Measurements from ENCODE around the gene PRKCE. TPM values are rescaled to one million over a fixed set of nuclear protein-coding genes. Genes with fewer than 3 reads are reported as not detected.

The PRKCE gene
- total and polyA plus RNA-seq, 2 experiments from 2014 or later = 9.6 to 11.9 TPM

DNA sequence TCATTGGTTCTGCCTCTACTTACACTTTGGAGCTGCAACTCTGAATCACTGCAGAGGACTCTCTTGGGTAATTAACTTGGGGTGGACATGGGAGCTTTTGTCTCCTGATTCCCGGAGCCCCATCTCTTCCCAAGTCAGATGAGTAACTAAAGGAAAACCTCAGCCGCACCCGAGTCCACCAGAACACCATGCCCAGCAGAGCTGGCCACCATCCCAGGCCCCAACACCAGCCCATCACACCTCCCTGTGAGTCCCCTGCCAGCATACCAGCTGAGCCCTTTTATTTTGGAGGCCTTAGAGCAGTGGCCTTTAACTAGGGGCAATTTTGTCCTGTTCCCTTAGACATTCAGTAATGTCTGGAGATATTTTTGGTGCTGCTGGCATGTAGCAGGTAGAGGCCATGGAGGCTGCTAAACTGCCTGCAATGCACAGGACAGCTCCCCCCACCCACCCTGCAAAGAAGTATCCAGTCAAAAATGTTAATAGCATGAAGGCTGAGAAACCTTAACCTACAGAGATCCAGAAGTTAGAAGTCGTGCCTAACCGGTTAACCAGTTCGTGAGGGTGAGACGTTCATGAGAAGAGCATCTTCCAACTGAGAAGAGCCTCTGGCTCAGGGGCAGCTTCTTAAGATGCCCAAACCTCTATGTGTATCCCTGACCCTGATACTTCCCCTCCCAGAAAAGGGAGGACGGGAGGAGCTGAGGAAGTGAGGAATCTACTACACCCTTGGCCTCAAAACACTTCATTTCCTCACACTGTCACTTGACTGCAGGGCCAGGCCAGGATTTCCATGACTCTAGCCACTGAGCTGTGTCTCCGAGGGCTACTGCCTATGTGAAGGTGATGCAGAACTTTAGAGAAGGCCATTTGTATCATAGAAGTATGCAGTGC, 505.8 kb downstream of the PRKCE start:
- Histone ChIP-seq H3K36me3 (replicated peaks; ENCODE audit: insufficient read depth, low read depth) (no peaks in the 10 kb centered on the region), H3K4me3 (no peak overlapping the region), H4K20me1 (ENCODE audit: insufficient read depth, poor library complexity, severe bottlenecking) (no peaks in the 10 kb centered on the region), H3K4me1 (ENCODE audit: insufficient read depth) (peaks cover 16% of the 10 kb centered on the region), H3K4me2 (no peak overlapping the region), H3K79me2 (no peaks in the 10 kb centered on the region), H2AFZ (no peak overlapping the region), H3K9me3 (ENCODE audit: low read depth) (no peaks in the 10 kb centered on the region), H3K27ac (no peak overlapping the region), H3K27me3 (no peaks in the 10 kb centered on the region), H3K9me2 (replicated peaks; ENCODE audit: insufficient read depth) (no peaks in the 10 kb centered on the region)
- TF ChIP-seq EZH2phosphoT487 (IDR thresholded peaks at IDR 0.05; ENCODE audit: low read depth, severe bottlenecking, unreplicated experiment) = no peak
- WGBS (ENCODE audit: low lambda C conversion rate, missing lambda C conversion rate) = 91% methylated on average over 9 of the region's 9 CpGs
- DNase-seq (ENCODE audit: low spot score) = no peak

DNA sequence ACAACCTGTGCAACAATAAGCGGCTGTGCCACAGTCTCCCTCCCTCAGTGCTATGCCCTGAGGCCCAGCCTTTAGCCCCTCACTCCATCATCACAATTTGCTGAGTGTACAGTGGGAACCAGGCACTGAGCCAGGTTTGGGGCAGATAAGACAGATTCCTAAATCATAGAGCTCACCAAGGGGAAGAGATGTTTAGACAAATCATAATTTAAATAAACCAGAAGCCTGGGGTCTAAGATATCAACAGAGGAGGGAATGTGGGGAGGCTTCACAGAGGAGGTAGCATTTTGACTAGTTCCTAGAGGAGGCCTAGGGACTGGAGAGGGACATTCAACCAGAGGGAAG, 506.5 kb downstream of the PRKCE start:
- H3K4me3 ChIP-seq = no peak overlapping the region
- no peak overlapping the region for H3K27ac ChIP-seq
- H3K79me2 ChIP-seq = no peaks in the 10 kb centered on the region
- no peaks in the 10 kb centered on the region for H3K9me2 ChIP-seq (replicated peaks; ENCODE audit: insufficient read depth)
- H3K27me3 ChIP-seq = no peaks in the 10 kb centered on the region
- WGBS (ENCODE audit: low lambda C conversion rate, missing lambda C conversion rate) = 83% methylated on average over 1 of the region's 1 CpG
- no peak for DNase-seq (ENCODE audit: low spot score)
- H3K4me1 ChIP-seq (ENCODE audit: insufficient read depth) = peaks cover 22% of the 10 kb centered on the region
- no peaks in the 10 kb centered on the region for H3K36me3 ChIP-seq (replicated peaks; ENCODE audit: insufficient read depth, low read depth)
- TF ChIP-seq, protein P1, sequence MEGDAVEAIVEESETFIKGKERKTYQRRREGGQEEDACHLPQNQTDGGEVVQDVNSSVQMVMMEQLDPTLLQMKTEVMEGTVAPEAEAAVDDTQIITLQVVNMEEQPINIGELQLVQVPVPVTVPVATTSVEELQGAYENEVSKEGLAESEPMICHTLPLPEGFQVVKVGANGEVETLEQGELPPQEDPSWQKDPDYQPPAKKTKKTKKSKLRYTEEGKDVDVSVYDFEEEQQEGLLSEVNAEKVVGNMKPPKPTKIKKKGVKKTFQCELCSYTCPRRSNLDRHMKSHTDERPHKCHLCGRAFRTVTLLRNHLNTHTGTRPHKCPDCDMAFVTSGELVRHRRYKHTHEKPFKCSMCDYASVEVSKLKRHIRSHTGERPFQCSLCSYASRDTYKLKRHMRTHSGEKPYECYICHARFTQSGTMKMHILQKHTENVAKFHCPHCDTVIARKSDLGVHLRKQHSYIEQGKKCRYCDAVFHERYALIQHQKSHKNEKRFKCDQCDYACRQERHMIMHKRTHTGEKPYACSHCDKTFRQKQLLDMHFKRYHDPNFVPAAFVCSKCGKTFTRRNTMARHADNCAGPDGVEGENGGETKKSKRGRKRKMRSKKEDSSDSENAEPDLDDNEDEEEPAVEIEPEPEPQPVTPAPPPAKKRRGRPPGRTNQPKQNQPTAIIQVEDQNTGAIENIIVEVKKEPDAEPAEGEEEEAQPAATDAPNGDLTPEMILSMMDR (IDR thresholded peaks at IDR 0.05; ENCODE audit: poor library complexity) = no peak
- TF ChIP-seq EZH2 (IDR thresholded peaks at IDR 0.05; ENCODE audit: borderline replicate concordance) = no peak
- no peak for TF ChIP-seq EZH2phosphoT487 (IDR thresholded peaks at IDR 0.05; ENCODE audit: low read depth, severe bottlenecking, unreplicated experiment)
- H2AFZ ChIP-seq = no peak overlapping the region
- H3K9me3 ChIP-seq (ENCODE audit: low read depth) = no peaks in the 10 kb centered on the region
- no peak overlapping the region for H3K4me2 ChIP-seq
- no peaks in the 10 kb centered on the region for H4K20me1 ChIP-seq (ENCODE audit: insufficient read depth, poor library complexity, severe bottlenecking)

DNA sequence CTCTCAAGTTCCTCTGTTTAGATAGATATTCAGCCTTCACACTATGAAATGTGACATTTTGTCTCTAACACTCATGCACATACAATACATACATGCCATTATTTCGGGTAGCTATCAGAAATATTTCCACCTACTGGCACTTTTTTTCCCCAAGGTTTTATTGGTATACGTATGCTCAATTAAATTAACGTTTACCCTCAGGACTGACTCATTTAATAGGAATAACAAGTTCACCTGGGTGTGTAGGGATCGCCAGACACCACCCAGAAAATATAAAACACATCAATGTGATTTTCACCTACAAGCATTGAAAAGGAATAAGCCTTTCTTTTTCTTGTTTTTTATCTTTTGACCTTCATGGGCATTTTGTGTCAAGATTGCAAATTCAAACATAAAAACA, 507.2 kb downstream of the PRKCE start:
- Histone ChIP-seq H3K36me3 (replicated peaks; ENCODE audit: insufficient read depth, low read depth) (no peaks in the 10 kb centered on the region), H3K27ac (no peak overlapping the region), H3K9me3 (ENCODE audit: low read depth) (no peaks in the 10 kb centered on the region), H3K27me3 (no peaks in the 10 kb centered on the region), H3K79me2 (no peaks in the 10 kb centered on the region), H4K20me1 (ENCODE audit: insufficient read depth, poor library complexity, severe bottlenecking) (no peaks in the 10 kb centered on the region), H3K4me3 (no peak overlapping the region), H3K4me1 (ENCODE audit: insufficient read depth) (peaks cover 25% of the 10 kb centered on the region), H3K9me2 (replicated peaks; ENCODE audit: insufficient read depth) (no peaks in the 10 kb centered on the region), H3K4me2 (no peak overlapping the region), H2AFZ (no peak overlapping the region)
- TF ChIP-seq EZH2 (IDR thresholded peaks at IDR 0.05; ENCODE audit: borderline replicate concordance) (no peak), EZH2phosphoT487 (IDR thresholded peaks at IDR 0.05; ENCODE audit: low read depth, severe bottlenecking, unreplicated experiment) (no peak)
- TF ChIP-seq, protein P1 (IDR thresholded peaks at IDR 0.05; ENCODE audit: poor library complexity) = no peak
- DNase-seq (ENCODE audit: low spot score) = no peak
- 84% methylated on average over 4 of the region's 4 CpGs for WGBS (ENCODE audit: low lambda C conversion rate, missing lambda C conversion rate)

DNA sequence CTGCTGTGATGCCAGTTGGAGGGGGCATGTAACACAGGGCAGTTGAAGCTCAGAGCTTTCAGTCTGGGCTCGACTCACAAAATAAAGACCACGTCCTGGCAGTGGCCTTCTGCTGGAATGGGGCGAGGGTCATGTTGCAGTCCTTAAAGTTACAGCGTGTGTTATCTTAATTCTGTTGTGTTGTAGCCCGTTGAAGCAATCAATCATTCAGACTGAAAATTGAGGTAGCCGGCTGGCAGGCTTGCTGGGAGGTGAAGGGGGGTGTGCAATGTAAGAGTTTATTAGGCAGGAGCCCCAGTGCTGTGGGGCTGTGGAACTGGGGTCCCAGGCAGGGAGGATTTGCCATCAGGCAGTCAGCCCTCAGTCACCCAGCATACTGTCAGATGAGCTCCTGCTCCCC, 508.9 kb downstream of the PRKCE start:
- 37% methylated on average over 6 of the region's 6 CpGs for WGBS (ENCODE audit: low lambda C conversion rate, missing lambda C conversion rate)
- Histone ChIP-seq H3K4me3 (no peak overlapping the region), H3K4me1 (ENCODE audit: insufficient read depth) (peaks cover 41% of the 10 kb centered on the region), H3K4me2 (no peak overlapping the region), H3K27me3 (no peaks in the 10 kb centered on the region), H4K20me1 (ENCODE audit: insufficient read depth, poor library complexity, severe bottlenecking) (no peaks in the 10 kb centered on the region), H3K9me3 (ENCODE audit: low read depth) (no peaks in the 10 kb centered on the region), H3K9me2 (replicated peaks; ENCODE audit: insufficient read depth) (no peaks in the 10 kb centered on the region), H3K79me2 (no peaks in the 10 kb centered on the region), H3K36me3 (replicated peaks; ENCODE audit: insufficient read depth, low read depth) (no peaks in the 10 kb centered on the region), H3K27ac (no peak overlapping the region), H2AFZ (no peak overlapping the region)
- TF ChIP-seq, protein P1 (IDR thresholded peaks at IDR 0.05; ENCODE audit: poor library complexity) = no peak
- TF ChIP-seq EZH2 (IDR thresholded peaks at IDR 0.05; ENCODE audit: borderline replicate concordance) (no peak), EZH2phosphoT487 (IDR thresholded peaks at IDR 0.05; ENCODE audit: low read depth, severe bottlenecking, unreplicated experiment) (no peak)
- DNase-seq (ENCODE audit: low spot score) = no peak
